GM21390 (cell line): ENCODE results near the gene DPY19L1.
A peak's percentile ranks its signal among the peaks of the same experiment; 100 is the strongest.
"Not testable (repeated sequence)": the region's sequence is repeated elsewhere in the genome, so short reads cannot be mapped to it uniquely, and the experiment has no call there.

ENCODE experiments used
- ATAC-seq: cut with Tn5 transposase; IDR thresholded peaks from one replicate; pipeline ENCODE4 v1.9.1; 2021; ENCODE audit not compliant: unreplicated experiment

The DPY19L1 gene

GRCh38 chr7:35037211-35037525, at the start of gene DPY19L1:
TSS of gene DPY19L1 (minus strand) at chr7:35037485. CDS start at chr7:35037394, 91 bp downstream.
- ATAC-seq, result no peak

GRCh38 chr7:35079517-35079916, 42.2 kb upstream of the DPY19L1 start:
- not testable (repeated sequence) for ATAC-seq

GRCh38 chr7:35074008-35074407, 36.7 kb upstream of the DPY19L1 start:
- not testable (repeated sequence) for ATAC-seq

- peak; percentile 70 for ATAC-seq
Observed at GRCh38 chr7:35072950-35073827, 35.9 kb upstream of the DPY19L1 start.

GRCh38 chr7:35069084-35069483, 31.8 kb upstream of the DPY19L1 start:
- ATAC-seq, result not testable (repeated sequence)

- not testable (repeated sequence) for ATAC-seq
Observed at GRCh38 chr7:35065382-35065781, 28.1 kb upstream of the DPY19L1 start.

- ATAC-seq, result not testable (repeated sequence)
Observed at GRCh38 chr7:35058571-35058970, 21.3 kb upstream of the DPY19L1 start.

- ATAC-seq, result not testable (repeated sequence)
Observed at GRCh38 chr7:35057505-35058451, 20.5 kb upstream of the DPY19L1 start.

- not testable (repeated sequence) for ATAC-seq
Observed at GRCh38 chr7:35055733-35056132, 18.4 kb upstream of the DPY19L1 start.

GRCh38 chr7:35053488-35054175, 16.3 kb upstream of the DPY19L1 start:
- ATAC-seq, result not testable (repeated sequence)

GRCh38 chr7:35048390-35048789, 11.1 kb upstream of the DPY19L1 start:
- ATAC-seq, result not testable (repeated sequence)

GRCh38 chr7:35047912-35048305, 10.6 kb upstream of the DPY19L1 start:
- ATAC-seq, result not testable (repeated sequence)

GRCh38 chr7:35047263-35047911, 10.1 kb upstream of the DPY19L1 start:
- ATAC-seq, result not testable (repeated sequence)

- not testable (repeated sequence) for ATAC-seq
Observed at GRCh38 chr7:35043301-35043700, 6.0 kb upstream of the DPY19L1 start.

GRCh38 chr7:35040906-35041305, 3.6 kb upstream of the DPY19L1 start:
- no peak for ATAC-seq

- no peak for ATAC-seq
Observed at GRCh38 chr7:35039343-35039742, 2.1 kb upstream of the DPY19L1 start.

- no peak for ATAC-seq
Observed at GRCh38 chr7:35038354-35038753, 1.1 kb upstream of the DPY19L1 start.

GRCh38 chr7:35037526-35038341, 449 bp upstream of the DPY19L1 start:
- peak; percentile 79 for ATAC-seq

GRCh38 chr7:35036361-35037171, 719 bp downstream of the DPY19L1 start:
- peak; percentile 19 for ATAC-seq
